ENCODE results near the gene MTA3. TPM values are rescaled to one million over a fixed set of nuclear protein-coding genes. Genes with fewer than 3 reads are reported as not detected.
A peak's percentile ranks its signal among the peaks of the same experiment; 100 is the strongest.

The MTA3 gene
- total RNA-seq, 1 donor from 2014 or later, result 15.5 TPM

DNA sequence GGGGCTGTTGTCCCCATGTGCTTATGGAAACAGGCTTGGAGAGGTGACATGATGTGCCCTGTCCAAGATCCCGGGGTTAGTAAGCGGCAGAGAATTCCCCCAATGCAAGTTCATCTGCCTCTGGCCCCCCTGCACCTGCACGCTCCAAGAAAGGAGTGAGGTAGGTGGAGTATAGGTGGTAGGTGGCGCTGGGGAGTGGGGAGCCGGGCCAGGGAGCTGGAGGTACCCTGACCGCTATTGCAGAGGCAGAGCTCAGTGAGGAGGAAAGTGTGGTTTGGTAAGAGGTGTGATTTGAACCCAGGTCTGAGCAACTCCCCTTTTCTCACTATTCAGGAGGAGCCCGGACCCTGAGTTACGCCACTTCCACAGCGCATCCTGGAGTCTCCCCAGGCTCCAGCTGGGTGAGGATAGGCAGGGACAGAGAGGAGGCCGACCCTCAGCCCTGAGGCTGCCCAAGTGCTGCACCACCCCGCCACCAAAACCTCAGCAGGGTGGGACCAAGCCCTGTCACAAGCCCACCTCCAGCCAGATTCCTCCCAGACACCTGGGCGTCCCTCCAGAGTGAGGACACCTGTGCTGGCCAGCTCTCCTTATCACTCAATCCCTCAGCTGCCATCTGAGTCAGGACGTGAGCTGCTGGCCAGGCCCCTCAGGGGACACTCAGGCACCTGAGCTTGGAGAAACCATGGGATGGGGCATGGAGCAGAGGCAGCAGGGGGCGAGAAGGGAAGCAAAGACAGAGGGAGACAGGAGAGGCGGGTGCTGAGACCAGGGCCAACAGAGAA is 218.3 kb downstream of the MTA3 start:
- no peak for DNase-seq (ENCODE audit: low read depth in 2 of 2)

DNA sequence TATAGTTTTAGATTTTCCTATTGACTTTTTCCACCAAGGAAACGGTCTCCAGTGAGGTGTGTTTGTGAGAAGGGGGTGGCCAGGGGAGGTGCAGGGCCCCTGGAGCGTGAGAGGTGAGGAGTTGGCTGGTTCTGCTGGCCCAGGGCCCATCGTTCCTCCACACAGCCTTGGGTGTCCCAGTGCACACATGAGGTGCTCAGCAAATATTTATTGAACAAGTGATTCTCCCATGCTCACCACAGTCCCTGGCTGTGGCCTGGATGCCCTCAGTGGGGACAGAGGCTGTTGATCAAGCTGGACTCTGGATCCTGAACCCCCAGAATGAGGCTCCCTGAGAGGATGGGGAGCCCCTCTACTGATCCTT is 219.0 kb downstream of the MTA3 start:
- DNase-seq (ENCODE audit: low read depth in 2 of 2), result no peak

DNA sequence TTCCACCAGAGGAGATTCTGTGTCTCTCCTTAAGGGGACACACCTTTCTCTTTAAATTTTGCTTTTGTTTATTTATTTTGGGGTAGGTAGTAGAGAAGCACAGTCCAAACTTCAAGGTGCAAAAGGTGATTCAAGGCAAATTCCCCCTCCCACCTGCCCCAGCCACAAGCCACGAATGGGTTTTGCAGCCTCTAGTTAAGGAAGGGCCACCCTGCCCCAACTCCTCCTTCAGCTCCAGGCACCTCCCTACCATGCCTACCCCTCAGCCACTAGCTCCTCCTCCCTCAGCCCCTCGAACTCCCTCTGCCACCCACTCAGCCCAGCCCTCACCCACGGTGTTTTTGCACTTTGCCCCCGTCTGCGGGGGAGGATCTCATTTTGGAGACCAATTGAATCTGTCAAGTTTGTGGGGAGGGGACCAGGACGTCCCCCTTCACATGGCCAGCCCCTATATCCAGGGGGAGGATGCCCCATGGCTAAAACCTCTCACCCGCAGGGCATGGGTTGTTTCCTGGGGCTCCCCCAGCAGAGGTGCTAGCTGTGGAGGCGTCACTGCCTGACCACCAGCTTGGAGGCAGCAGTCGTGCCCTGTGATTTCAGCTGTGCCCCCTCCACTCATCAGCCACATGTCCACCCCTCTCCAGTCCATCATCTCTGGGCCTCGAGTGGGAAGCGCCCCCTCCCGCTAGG is 219.5 kb downstream of the MTA3 start:
- no peak for DNase-seq (ENCODE audit: low read depth in 2 of 2)

DNA sequence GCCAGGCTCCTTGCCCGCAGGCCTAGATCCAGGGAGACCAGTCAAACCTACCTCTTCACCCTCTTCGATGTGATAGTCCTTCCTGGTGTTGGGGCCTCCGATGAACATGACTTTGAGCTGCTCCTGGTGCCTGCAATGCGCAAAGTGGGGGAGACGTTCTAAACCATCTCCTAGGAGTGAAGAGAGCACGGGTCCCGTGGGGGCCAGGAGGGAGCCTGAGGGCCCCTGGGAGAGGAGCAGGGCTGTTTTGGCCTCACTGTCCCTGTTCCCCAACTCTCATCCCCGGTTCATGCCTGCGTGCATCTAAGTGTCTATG is 220.0 kb downstream of the MTA3 start:
- DNase-seq (ENCODE audit: low read depth in 2 of 2), result no peak

DNA sequence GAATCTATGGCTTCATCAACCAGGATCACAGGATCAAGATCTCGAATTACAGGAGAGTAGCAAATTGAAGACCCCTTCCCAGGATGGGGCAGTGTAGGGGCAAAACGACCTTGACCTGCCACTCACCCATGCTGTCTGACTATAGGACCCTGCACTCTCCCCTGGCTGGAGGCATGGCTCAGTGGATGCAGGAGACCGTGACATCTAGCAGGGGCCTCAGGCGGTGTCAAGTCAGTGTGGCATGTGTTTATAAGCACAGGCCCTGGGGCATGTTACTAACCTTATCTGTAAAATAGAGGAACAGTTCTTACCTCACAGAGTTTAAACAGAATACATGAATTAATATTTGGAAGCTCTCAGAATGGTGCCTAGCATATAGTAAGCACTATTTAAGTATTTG is 220.4 kb downstream of the MTA3 start:
- DNase-seq (ENCODE audit: low read depth in 2 of 2), result no peak

DNA sequence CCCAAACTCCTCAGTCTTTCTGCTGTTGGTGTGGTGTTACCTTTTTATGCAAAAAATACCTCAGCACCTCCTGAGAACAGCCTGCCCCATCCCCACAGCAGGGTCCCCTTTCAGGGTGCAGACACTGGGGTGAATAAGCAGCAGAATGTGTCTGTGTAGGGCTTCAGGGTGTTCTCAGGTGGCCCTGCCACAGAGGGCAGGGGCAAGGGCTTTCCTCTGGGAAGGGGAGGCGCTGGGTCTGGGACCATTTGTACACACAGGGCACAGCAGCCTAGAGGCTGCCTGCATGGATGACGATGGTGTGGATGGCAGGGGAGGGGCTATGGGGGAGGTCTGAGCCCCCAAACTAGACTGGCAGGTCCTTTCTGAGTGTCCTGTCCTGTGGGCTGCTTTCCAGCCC is 221.3 kb downstream of the MTA3 start:
- DNase-seq (ENCODE audit: low read depth in 2 of 2), result no peak

DNA sequence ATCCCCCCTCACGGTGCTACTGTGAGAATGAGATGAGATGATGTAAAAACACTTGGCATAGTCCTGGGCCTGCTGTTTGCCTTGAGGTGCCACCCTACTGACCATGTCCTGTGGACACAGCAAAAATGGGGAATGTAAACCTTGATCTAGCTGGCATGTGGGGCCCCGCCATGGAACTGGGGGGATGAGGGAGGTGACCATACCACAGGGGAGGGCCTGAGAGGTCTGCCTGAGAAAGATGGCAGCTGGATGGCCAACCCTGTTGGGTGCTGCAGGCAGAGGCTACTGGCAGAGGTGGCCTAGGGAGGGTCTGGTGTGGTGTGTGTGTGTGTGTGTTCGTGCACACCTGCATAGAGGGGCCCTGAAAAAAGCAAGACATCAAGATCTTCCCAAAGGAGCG is 223.2 kb downstream of the MTA3 start:
- DNase-seq (ENCODE audit: low read depth in 2 of 2), result no peak

DNA sequence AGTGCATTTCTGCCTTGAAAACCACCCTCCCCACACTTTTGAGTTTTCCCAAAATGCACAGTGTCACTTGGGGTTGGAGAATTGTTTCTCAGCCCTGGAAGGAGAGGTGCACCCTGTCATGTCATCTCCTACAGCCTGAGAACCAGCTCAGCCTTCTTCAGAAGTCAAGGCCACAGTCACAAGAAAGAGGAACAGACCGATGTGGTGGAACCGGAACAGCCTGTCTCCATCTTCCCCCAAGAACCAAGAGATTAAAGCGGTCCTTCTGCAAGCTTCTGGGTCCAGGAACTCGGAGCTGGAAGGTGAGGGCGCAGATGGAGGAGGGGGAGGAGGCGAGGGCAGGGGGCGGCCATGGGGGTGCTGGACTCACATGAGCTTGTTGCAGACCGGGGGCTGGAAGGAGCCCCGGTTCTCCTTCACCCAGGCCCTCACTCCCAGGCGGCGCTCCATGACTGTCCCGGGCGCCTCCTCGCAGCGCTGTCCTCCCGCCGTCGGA is 223.7 kb downstream of the MTA3 start:
- DNase-seq (ENCODE audit: low read depth in 2 of 2), result no peak

DNA sequence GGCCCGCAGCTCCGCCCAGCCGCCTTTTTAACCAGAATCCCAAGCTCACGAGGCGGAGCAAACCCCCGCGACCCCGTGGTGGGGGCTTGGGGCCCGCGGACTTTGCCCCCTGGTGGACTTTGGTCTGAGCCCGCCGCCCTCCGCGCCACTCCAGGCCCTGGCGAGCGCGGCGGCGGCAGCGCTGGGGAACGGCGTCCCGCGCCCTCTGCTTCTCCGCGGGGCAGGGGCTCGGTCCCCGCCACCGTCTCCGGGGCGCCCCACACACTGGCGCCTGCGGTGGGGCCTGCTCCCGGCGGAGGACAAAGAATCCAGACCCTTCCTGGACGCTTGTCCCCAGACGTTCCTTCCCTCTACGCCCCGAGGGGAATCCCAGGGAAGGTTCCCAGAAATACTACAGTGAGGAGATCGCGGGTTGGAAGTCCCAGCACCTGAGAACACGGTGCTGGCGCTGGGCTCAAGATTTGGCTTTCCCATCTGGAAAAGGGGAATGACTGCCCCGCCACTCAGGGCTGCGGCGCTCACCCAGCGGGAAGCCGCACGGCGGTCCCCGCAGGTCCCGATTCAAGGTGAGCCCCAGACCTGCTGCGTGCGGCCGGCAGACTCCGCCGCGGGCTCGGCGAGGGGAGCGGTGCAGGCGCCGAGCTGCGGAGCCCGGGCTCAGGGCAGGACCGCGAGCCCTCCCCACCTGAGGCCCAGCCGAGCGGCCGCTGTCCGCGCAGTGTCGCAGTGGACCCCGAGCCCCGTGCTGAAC is 224.3 kb downstream of the MTA3 start, which contains the start of gene HAAO:
Gene HAAO, minus strand, starts transcription at position 1 of the 751 bp plus-strand sequence. CDS start 47 bp downstream, outside the sequence.
- no peak for DNase-seq (ENCODE audit: low read depth in 2 of 2)

DNA sequence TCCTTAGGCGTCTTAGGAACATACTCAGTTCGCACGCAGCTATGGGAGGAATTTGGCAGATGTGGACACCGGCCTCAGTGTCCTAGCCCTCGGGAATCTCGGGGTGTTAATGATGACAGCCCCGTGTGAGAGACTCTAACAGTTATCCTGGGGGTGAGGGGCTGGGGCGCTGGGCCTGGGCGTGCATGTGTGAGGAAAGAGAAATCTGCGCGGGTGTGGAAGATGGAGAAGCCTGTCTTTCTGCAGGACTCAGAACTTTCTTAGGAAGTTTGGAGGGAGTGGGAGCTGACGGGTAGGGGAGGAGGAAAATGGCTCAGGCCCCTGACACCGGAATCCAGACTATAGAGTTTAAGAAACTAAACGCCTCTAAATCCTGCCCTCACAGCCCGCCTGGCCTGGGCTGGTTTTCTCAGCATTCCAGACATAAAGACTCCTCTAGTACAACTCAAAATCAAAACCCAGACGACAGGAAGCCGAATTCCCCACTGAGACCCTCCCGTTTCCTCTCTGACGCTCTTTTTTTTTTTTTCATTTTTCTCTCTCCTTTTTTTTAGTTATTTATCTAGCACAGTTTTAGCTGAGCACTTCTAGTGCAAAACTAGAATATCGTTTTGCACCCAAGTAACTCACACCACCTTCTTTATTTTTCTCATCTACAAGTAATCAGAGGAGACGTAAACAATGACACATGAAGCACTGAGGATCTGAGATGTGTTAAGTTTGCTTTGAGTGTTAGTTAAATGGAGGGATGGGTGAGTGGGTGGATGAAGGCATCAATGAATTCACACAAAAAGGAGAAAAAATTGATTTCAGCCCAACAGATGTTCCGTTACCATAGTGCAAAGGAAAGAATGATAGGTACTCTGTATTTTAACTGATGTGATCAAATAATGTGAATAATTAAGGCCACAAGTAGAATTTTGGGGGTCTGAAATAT is 225.2 kb downstream of the MTA3 start:
- DNase-seq (ENCODE audit: low read depth in 2 of 2), result no peak

DNA sequence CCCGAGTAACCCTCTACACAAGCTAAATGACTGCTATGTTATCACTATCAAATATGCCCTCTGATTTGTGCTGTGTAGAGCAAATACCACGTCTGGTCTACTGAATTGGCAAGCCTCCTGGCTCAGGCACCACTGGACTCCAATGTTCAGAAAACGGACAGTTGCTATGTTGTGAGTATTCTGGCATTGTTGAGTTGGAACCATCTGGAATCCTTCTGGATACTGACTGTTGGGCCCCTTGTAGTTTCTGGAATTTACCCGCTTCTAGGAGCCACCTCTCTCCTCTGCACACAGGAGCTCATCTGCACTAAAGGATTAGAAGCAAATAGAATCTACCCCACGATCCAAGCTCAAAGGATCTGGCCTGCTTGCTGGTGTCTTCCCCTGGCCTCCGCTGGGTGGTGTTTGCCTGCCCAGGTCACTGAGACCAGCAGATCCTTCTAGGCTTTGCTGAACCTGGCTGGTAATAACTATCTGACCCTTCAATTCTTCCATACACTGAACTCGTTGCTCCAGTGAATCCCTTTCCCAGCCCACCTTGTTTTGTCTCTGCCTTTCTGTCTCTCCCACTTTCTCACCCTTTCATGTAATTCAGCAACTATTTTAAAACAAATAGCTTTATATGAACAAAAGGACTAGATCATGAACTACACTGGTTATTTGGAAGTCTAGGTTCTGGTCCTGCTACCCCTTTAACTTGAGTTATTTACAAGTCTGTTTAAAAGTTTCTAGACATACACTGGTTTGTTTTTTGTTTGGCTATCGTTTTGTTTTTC is 226.0 kb downstream of the MTA3 start:
- DNase-seq (ENCODE audit: low read depth in 2 of 2), result no peak

DNA sequence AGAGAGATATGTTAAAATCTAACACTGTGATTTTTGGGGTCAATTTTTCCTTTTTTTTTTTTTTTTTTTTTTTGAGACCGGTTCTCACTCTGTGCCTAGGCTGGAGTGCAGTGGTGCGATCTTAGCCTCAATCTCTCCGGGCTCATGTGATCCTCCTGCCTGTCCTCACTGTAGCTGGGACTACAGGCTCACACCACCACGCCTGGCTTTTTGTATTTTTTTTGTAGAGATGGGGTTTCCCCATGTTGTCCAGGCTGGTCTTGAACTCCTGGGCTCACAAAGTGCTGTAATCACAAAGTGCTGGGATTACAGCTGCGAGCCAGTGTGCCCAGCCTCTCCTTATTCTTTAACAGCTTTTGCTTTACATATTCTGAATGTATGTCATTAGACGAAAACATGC is 226.8 kb downstream of the MTA3 start:
- no peak for DNase-seq (ENCODE audit: low read depth in 2 of 2)

DNA sequence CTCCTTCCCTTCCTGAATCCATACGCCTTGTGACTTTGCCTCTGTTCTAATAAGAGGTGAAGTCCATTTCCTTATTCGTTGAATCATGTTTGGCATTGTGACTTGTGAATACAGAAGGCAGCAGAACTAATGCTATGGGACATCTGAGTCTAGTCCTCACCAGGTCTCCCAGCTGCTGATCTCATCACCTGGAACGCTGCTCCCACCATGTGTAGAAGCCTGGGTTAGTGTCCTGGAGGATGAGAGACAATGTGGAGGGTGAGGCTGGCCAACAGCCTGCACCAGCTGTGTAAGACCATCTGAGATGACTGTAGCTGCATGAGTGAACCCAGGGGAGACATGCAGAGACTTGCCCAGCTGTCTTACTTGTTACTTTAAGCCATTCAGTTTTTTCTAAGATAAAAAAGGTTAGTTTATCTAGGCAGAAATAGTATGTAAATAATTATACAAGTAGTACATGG is 227.4 kb downstream of the MTA3 start:
- DNase-seq (ENCODE audit: low read depth in 2 of 2), result peak in 1 of 2 donors; percentile 50

DNA sequence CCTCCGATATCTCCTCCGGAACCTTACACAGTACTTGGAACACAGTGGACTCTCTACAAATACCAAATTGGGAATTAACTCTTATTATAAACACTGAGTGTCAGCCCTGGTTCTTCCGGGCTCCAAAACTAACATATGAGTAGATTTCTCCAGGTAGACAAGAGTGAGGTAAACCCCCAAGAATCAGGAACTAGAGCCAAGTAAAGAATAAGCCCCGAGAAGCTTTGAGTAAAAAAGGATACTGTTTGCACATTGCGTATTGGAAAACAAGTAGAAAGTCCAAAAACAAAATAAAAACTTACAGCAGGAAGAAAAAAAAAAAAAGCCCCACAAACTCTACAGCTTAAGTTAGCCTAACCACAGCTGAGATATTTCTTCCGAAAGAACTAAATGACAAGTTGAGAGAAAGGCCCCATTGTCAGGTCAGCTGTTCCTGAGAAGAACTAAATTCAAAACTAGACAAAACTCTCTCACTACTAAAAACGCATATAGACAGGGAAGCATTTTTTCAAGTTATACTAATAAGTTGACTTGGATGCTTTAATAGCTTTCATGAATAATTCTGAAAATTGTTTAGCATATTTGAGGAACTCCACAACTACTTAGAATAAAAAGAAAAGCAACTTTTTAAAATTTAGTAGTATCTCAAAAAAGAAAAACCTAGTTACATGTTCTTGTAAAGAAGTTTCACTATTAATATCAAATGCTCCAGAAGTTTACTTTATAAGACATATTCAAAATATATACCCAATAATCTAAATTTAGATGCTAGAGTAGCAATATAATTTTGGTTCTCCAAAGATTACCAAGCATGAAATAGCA is 228.2 kb downstream of the MTA3 start:
- DNase-seq (ENCODE audit: low read depth in 2 of 2), result no peak

DNA sequence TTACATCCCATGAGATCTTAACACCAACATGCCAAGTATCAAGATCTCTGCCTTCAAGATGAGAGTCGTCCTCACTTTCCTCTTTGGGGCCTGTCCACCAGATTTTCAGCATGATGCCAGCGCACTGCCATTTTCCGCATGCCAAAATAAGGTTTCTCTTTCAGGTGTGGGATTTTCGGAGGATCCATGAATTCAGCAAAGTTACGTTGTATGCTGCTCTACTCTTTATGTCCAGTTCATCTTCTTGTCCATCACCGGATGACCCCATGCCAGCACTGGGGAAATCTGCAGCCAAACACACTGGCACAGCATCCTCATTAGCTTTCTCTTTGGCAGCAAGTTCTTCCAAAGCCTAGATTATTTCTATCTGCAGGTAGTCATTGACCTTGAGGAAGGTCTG is 228.8 kb downstream of the MTA3 start:
- DNase-seq (ENCODE audit: low read depth in 2 of 2), result no peak

DNA sequence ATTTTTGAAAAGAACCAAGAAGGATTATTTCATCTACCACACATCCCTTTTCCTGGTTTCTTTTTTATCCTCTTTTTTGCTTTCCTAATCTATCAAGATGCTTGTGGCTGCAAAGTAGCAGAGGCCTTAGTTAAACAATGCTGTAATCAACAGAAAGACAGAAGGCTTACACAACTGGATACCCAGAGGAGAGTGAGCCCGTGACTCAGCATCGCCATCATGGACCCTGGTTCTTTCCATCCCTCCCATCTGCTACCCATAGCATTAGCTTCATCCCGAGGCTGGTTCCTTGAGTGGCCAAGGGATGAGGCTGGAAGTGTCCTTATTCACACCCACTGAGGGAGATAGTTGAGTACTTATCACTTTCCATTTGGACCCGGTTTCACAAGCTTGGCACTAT is 231.4 kb downstream of the MTA3 start:
- DNase-seq (ENCODE audit: low read depth in 2 of 2), result no peak

DNA sequence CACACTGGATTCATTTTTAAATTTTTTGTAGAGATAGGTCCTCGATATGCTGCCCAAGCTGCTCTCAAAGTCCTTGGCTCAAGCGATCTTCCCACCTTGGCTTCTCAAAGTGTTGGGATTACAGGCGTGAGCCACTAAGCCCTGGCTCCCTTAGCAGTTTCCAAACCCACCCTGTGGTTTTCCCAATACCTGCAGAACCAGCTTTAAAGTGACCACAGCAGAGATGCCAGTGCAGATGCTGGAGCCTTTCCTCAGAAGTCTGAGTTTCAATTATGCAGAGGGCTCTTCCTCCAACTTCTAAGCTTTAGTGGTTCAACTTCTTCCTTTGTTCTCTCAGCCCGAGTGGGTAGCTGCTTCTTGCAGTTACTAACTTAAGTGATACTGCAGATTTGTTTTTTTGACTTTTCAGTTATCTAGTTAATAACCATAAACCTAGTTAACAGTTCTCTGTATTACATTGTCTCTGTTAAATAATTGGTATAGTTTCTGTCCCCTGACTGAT is 232.1 kb downstream of the MTA3 start:
- DNase-seq (ENCODE audit: low read depth in 2 of 2), result no peak

DNA sequence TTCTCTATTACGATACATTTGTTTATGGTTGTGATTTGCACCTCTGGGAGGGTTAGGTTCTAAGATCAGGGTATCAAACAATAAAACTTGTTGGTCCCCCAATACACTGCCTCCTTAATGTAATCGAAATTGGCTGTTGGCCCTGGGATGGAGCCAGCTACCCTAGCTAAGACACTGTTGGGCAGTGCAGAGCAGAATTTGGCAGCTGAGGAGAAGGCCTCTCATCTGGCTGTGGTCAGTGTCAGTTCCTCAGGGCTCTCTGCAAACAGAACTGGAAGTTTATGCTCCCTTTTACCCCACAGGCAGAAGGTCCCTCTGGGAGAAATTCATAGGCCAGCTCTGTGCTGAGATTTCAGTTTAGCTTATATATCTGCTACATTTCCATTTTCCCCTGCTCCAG is 232.5 kb downstream of the MTA3 start:
- DNase-seq (ENCODE audit: low read depth in 2 of 2), result no peak

DNA sequence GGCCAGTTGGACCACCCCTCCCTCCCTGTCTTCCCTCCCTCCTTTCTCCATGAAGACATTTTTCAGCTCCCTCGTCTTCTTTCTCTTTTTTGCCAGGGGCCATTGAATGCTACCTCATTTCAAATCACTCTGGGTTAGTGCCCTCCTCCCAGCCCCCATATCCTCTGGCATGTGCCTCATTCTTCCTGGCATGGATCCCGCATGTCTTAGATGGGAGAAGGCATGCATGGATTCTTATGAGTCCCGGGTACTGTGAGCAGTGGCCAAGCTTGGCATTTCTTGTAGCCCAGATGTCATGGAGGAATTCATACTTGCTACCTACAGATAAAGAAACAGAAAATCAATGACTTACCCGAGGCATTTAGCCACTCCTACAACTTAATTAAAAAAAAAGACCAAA is 232.9 kb downstream of the MTA3 start:
- DNase-seq (ENCODE audit: low read depth in 2 of 2), result no peak

Measured in lung microvascular endothelial cell (primary cell).